Uterus (tissue), 4 donors: ENCODE results near the gene DLG4. TPM values are rescaled to one million over a fixed set of nuclear protein-coding genes. Genes with fewer than 3 reads are reported as not detected.
A peak's percentile ranks its signal among the peaks of the same experiment; 100 is the strongest.

ENCODE experiments used
- DNase-seq, 2 donors: peaks; one replicate each; pipeline ENCODE4 v3.0.0-alpha.2; 2019 to 2020
- H3K27ac ChIP-seq, 2 donors: fragments of 200-600 bp; sonication (generic); 1 replicate in 1 of 2; 2 replicates in 1 of 2; pipeline ENCODE4 v1.5.1; 2016 to 2018
- H3K27me3 ChIP-seq, 2 donors: fragments of 200-600 bp; sonication (generic); one replicate each; pipeline ENCODE4 v1.5.1; 2018 to 2019; ENCODE audit warnings: control low read depth in 1 of 2
- H3K36me3 ChIP-seq, 2 donors: fragments of 200-600 bp; sonication (generic); one replicate each; pipeline ENCODE4 v1.5.1; 2019; ENCODE audit warnings: control low read depth in 1 of 2
- H3K4me1 ChIP-seq, 2 donors: fragments of 200-600 bp; sonication (generic); one replicate each; pipeline ENCODE4 v1.5.1; 2018 to 2019; ENCODE audit warnings: control low read depth in 1 of 2
- H3K4me3 ChIP-seq, 2 donors: fragments of 200-600 bp; sonication (generic); 1 replicate in 1 of 2; 2 replicates in 1 of 2; pipeline ENCODE4 v1.5.1; 2018 to 2019; ENCODE audit warnings: mild to moderate bottlenecking in 1 of 2
- H3K9me3 ChIP-seq, 2 donors: fragments of 200-600 bp; sonication (generic); one replicate each; pipeline ENCODE4 v1.5.1; 2019; ENCODE audit warnings: control low read depth in 1 of 2
- POLR2A ChIP-seq, 2 donors: fragments of 450-650 bp; IDR thresholded peaks; one replicate each; pipeline ENCODE4 v1.6.1; 2016; ENCODE audit warnings: antibody characterized with exemption in 2 of 2, mild to moderate bottlenecking in 1 of 2, moderate library complexity in 1 of 2
- intact Hi-C: fragments of 100-400 bp; cut with DNase I; formaldehyde crosslinking; loops from one replicate; pipeline ENCODE4 v1.15.1; 2023; ENCODE audit warnings: low total_unique reads
- total RNA-seq, 4 donors: library from RNA; depleted of rRNA in 3 of 4; stranded (reverse); fragments of >200 nt in 3 of 4; gene quantifications; one replicate each; pipeline versions ENCODE4 v1.1.0 to v1.2.4, GENCODE V29; 2014 to 2023
- TF ChIP-seq, protein P1 (sequence below), 4 experiments: fragments of 200-600 bp in 2 of 4; fragments of 450-650 bp in 2 of 4; sonication (generic) in 2 of 4; IDR thresholded peaks; one replicate each; pipeline ENCODE4 v1.5.1; 2016 to 2019; ENCODE audit warnings: antibody characterized with exemption in 4 of 4, mild to moderate bottlenecking in 2 of 4, moderate library complexity in 1 of 4
- donor health status: DM: yes; HTN: yes; CAD: no.

Gene DLG4
- total RNA-seq, 4 donors from 2014 or later, result 22.8 to 64.0 (median 48.4) TPM

DNA sequence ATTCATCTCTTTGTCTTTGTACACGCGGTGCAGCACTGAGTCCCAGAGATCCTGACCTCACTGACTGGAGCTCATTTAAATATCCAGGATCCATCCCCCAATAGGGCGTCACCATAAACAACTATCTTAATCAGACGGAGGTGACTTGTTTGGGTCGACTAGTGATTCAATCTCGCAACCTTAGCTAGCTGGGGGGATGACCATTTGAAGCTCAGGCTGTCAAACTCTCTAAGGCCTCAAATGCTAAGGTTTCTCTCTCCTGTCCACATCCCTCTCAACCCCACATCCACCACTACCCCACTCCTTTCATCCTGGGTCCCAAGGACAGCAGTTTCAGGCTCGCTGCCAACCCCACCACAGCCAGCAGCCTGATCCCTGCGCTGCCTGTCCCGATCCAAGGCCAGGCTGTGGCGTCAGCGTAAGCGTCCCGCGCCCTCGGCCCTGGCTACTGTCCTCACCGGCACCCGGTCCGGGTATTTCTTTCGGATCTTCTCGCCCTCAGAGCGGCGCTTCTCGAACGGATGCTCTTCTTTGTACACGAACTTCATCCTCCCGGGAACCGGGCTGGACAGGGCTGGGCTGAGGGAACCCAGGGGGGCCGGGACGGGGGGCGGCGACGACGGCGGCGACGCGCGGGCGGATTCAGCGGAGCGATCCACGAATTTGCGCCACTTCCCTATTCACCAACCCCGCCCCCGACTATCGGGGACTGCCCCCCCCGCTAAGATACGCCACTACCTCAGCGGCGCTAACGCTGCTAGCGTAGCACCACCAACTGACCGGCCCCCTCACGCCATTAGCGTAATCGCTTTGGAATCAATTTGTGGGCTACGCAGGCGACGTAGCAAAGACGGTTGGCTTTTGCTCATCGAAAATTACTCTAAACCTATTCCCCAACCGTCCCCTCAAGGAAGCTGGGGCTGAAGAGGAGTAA is 22.4 kb upstream of the DLG4 start, which contains the start of gene GABARAP:
TSS of gene GABARAP (minus strand) at position 667 of the 934 bp plus-strand sequence. CDS start at position 548, 119 bp downstream.
- Histone ChIP-seq H3K36me3 (no peaks in the 10 kb centered on the region), H3K27me3 (no peaks in the 10 kb centered on the region), H3K27ac (peak within 1 kb of the TSS; percentile 95 to 99), H3K4me3 (peak within 1 kb of the TSS; percentile 75 to 93), H3K9me3 (no peaks in the 10 kb centered on the region), H3K4me1 (peaks cover 7 to 9% of the 10 kb centered on the region in 2 donors)
- TF ChIP-seq, protein P1, sequence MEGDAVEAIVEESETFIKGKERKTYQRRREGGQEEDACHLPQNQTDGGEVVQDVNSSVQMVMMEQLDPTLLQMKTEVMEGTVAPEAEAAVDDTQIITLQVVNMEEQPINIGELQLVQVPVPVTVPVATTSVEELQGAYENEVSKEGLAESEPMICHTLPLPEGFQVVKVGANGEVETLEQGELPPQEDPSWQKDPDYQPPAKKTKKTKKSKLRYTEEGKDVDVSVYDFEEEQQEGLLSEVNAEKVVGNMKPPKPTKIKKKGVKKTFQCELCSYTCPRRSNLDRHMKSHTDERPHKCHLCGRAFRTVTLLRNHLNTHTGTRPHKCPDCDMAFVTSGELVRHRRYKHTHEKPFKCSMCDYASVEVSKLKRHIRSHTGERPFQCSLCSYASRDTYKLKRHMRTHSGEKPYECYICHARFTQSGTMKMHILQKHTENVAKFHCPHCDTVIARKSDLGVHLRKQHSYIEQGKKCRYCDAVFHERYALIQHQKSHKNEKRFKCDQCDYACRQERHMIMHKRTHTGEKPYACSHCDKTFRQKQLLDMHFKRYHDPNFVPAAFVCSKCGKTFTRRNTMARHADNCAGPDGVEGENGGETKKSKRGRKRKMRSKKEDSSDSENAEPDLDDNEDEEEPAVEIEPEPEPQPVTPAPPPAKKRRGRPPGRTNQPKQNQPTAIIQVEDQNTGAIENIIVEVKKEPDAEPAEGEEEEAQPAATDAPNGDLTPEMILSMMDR (IDR thresholded peaks at IDR 0.05), result peak in 1 of 4 experiments; percentile 14
- TF ChIP-seq POLR2A (IDR thresholded peaks at IDR 0.05), result peak; percentile 70 to 76
- intact Hi-C loops, result no loop called here
- peak; percentile 95 to 96 for DNase-seq

DNA sequence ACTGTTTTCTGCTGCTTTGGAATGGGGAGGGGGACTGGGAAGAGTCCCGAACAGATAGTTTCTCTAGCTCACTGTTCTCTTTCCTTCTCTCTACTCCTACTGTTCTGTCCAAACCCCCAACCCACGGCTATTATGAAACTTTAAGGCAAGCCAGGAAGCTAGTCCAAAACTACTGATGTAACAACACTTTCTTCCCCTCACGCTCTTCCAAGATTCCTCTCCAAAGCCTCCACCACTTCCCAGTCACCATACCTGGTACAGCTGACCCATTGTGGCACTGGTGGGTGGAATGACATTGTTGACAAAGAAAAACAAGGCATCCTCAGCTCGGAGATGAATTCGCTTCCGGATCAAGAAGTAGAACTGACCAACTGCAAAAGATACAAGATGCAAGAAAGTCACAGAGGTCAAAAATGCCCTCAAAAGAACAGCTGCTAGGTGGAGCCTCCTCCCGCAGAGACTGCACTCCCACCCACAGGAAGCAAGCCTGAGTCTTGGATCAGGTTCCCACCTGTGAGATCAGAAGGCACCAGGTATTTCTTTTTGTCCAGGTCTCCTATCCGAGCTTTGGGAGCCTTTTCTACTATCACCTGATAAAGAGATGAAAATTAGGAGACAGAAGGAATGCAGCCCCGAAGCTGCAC is 21.6 kb upstream of the DLG4 start:
- H3K27me3 ChIP-seq, result no peaks in the 10 kb centered on the region
- H3K4me3 ChIP-seq, result peak overlapping the region; percentile 75 to 93
- TF ChIP-seq, protein P1 (IDR thresholded peaks at IDR 0.05), result no peak
- TF ChIP-seq POLR2A (IDR thresholded peaks at IDR 0.05), result no peak
- peaks cover 9% of the 10 kb centered on the region in 2 donors for H3K4me1 ChIP-seq
- intact Hi-C loops, result no loop called here
- no peaks in the 10 kb centered on the region for H3K36me3 ChIP-seq
- no peaks in the 10 kb centered on the region for H3K9me3 ChIP-seq
- DNase-seq, result no peak
- peak overlapping the region; percentile 95 to 99 for H3K27ac ChIP-seq

DNA sequence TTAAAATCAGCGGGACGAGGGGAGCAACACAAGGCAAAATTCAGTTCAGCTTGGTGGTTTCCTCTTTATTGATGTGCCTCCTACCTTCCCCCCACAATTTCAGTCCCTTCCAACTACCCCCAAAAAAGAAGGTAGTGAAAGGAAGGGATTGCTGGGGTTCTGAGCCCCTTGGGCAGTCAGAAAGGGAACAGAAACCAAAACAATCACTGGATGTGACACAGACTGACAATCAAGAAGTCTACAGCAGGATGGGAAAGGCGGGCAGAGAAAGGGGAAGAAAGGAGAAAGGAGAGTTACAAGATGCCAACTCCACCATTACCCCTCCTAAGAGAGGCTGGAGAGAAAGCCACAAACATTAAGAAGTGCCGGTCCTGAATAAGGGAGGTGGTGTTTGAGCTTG is 20.7 kb upstream of the DLG4 start:
- no peaks in the 10 kb centered on the region for H3K9me3 ChIP-seq
- no peak for DNase-seq
- peaks cover 9% of the 10 kb centered on the region in 2 donors for H3K4me1 ChIP-seq
- intact Hi-C loops, result no loop called here
- TF ChIP-seq POLR2A (IDR thresholded peaks at IDR 0.05), result no peak
- TF ChIP-seq, protein P1 (IDR thresholded peaks at IDR 0.05), result no peak
- H3K36me3 ChIP-seq, result no peaks in the 10 kb centered on the region
- no peaks in the 10 kb centered on the region for H3K27me3 ChIP-seq
- peak overlapping the region in 1 of 2 donors; percentile 93 for H3K4me3 ChIP-seq
- H3K27ac ChIP-seq, result peak overlapping the region; percentile 95 to 99

DNA sequence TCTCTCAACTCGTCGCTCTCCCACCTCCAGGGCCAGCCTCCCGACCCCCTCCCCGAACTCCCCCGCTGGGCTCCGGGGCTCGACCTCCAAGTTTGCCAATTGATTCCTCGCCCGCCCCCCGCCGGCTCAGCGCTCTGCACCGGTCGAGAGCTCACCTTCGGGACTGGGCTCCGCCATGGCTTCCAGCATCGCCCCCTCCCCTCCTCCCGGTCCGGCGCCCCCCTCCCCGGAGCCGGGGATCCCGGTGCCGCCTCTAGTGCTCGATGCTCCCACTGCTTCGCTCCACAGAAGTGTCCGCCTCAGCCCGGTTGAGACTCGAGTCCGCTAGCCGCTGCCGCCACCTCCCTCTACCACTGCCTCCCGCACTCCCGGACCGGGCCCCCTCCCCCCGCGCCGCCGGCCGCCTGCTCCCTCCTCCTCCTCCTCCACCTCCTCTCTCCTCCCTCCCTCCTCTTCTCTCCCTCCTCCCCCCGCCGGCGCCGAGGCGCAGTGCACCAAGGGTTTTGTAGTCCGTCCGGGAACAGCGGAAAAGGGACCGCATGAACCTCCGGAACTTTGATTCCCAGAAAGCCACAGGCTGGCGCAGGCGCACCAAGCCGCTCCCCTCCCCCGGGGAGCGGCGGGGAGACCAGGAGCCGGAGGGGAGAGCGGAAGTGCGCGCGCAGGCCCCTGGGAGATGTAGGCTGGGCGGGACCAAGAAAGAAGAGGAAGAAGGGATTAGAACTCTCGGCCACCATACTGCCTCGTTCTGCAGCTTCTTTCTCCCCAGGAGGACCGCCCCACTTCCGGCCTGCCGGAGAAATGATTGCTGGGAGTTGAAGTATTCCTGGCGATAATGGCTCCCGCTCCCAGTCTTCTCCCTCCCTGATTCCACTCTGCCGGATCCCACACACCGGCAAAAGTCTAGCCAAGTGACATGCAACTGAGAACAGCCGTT is 19.7 kb upstream of the DLG4 start, which contains the start of gene PHF23:
TSS of gene PHF23 (minus strand) at position 367 of the 937 bp plus-strand sequence. CDS start at position 189, 178 bp downstream.
- Histone ChIP-seq H3K27me3 (no peaks in the 10 kb centered on the region), H3K27ac (peak within 1 kb of the TSS; percentile 96 to 99), H3K9me3 (no peaks in the 10 kb centered on the region), H3K4me3 (peak within 1 kb of the TSS; percentile 86 to 100), H3K36me3 (no peaks in the 10 kb centered on the region), H3K4me1 (peaks cover 9 to 14% of the 10 kb centered on the region in 2 donors)
- TF ChIP-seq, protein P1 (IDR thresholded peaks at IDR 0.05), result peak in 1 of 4 experiments; percentile 35
- TF ChIP-seq POLR2A (IDR thresholded peaks at IDR 0.05), result peak; percentile 36 to 80
- intact Hi-C loops, result no loop called here
- DNase-seq, result peak; percentile 99
